ENCODE results near the gene CNTNAP2.

- TF ChIP-seq CREM (IDR thresholded peaks at IDR 0.05; ENCODE audit: low read depth) (no peak), ZFP36 (IDR thresholded peaks at IDR 0.05; ENCODE audit: low read depth, low read length, partially characterized antibody) (no peak), POLR2A (conservative IDR thresholded peaks at IDR 0.05) (no peak)
These were observed 126.1 kb downstream of the CNTNAP2 start for GRCh38 chr7:146242661-146243060.
